HG03575 (cell line): ENCODE measurements around the gene PLA2G4E.

Source experiments
- ATAC-seq: cut with Tn5 transposase; IDR thresholded peaks from one replicate; pipeline ENCODE4 v1.9.1; 2021; ENCODE audit not compliant: unreplicated experiment, insufficient number of reproducible peaks, low FRiP score; ENCODE audit errors: extremely low read depth

The PLA2G4E gene

GRCh38 chr15:41948490-41948889 is 72.4 kb downstream of the PLA2G4E start:
- ATAC-seq = no peak

- no peak for ATAC-seq
These were observed 73.9 kb downstream of the PLA2G4E start for GRCh38 chr15:41946970-41947369.

- ATAC-seq = no peak
These were observed 75.1 kb downstream of the PLA2G4E start for GRCh38 chr15:41945731-41946130.

GRCh38 chr15:41945221-41945620 is 75.6 kb downstream of the PLA2G4E start:
- no peak for ATAC-seq

GRCh38 chr15:41944313-41944940 is 76.4 kb downstream of the PLA2G4E start:
- no peak for ATAC-seq

GRCh38 chr15:41943543-41944312 is 77.1 kb downstream of the PLA2G4E start:
- ATAC-seq = no peak

GRCh38 chr15:41942886-41943285 is 78.0 kb downstream of the PLA2G4E start:
- no peak for ATAC-seq

GRCh38 chr15:41941644-41942415 is 79.0 kb downstream of the PLA2G4E start:
- no peak for ATAC-seq

- ATAC-seq = no peak
These were observed 80.4 kb downstream of the PLA2G4E start for GRCh38 chr15:41940441-41940857.

GRCh38 chr15:41939986-41940385 is 80.9 kb downstream of the PLA2G4E start:
- ATAC-seq = no peak

GRCh38 chr15:41937568-41937923 is 83.3 kb downstream of the PLA2G4E start:
- ATAC-seq = no peak

- ATAC-seq = no peak
These were observed 83.9 kb downstream of the PLA2G4E start for GRCh38 chr15:41936649-41937567.

- ATAC-seq = no peak
These were observed 84.7 kb downstream of the PLA2G4E start for GRCh38 chr15:41936155-41936554.

GRCh38 chr15:41935566-41936020 is 85.2 kb downstream of the PLA2G4E start:
- ATAC-seq = no peak

GRCh38 chr15:41934843-41935242 is 86.0 kb downstream of the PLA2G4E start:
- no peak for ATAC-seq

- no peak for ATAC-seq
These were observed 87.1 kb downstream of the PLA2G4E start for GRCh38 chr15:41933771-41934170.

- no peak for ATAC-seq
These were observed 87.5 kb downstream of the PLA2G4E start for GRCh38 chr15:41933326-41933725.

GRCh38 chr15:41932511-41933289 is 88.1 kb downstream of the PLA2G4E start:
- ATAC-seq = no peak
